ENCODE data around the gene PHACTR1.
"Not testable (repeated sequence)": the region's sequence is repeated elsewhere in the genome, so short reads cannot be mapped to it uniquely, and the experiment has no call there.

The PHACTR1 gene
- 0.49 to 29.9 (median 10.7) reads per million in 17 experiments for total RNA-seq

- DNase-seq: no peak
Measured at GRCh38 chr6:12716298-12716916, at the start of gene PHACTR1. PHACTR1 (plus strand) TSS chr6:12716767.

- no peak for DNase-seq
Measured at GRCh38 chr6:12666886-12667285, 49.7 kb upstream of the PHACTR1 start.

GRCh38 chr6:12675931-12676330 is 40.6 kb upstream of the PHACTR1 start:
- DNase-seq: no peak

DNA sequence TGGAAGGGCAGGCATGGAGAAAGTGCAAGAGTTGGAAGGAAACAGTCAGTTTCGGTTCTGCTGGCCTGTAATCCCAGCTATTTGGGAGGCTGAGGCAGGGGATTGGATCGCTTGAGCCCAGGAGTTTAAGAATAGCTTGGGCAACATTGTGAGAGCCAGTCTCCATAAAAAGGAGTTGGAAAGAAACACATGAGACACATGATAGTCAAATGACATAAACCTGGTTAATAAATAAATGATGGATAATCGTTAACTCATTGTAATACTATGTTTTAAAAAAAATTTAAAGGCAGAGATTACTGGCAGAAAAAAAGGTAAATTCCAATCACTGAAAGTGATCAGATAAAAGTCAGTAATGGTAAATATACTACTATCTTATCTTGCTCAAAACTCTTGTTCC is 37.2 kb upstream of the PHACTR1 start:
- no peak for DNase-seq

GRCh38 chr6:12693122-12693521 is 23.4 kb upstream of the PHACTR1 start:
- no peak for DNase-seq

- DNase-seq: no peak
Measured at GRCh38 chr6:12698298-12698697, 18.3 kb upstream of the PHACTR1 start.

GRCh38 chr6:12704946-12705345 is 11.6 kb upstream of the PHACTR1 start:
- no peak for DNase-seq

GRCh38 chr6:12709116-12709515 is 7.5 kb upstream of the PHACTR1 start:
- DNase-seq: no peak

DNA sequence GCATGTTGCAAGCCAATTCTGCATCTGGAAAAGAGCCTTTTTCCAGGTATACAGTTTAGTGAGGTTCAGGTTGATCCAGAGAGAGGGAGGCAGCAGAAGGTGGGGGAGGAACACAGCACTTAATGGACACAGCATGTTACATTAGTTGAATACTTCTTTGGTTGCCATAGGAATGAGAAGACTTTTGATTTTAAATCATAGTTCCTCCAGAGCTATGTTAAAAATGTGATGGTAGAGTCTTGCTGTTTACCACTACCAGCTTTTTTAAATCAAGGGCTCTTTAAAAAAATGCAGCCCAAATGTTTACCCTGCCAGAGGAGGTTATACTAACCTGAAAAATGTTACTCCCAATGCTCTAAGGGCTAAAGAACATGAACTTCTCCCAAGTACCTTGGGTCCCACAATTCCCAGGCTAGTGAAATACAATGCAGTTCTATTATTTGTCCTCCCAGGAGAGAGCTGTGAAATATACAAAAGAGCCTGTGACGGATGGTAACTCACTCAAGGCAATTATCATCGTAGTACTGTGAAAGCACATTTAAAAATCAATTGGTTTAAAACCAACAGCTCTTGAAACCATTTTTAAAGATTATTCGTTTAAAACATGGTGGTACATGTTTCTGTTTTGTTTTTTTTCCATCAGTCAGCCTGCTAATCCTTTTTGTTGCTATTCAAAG is 6.9 kb upstream of the PHACTR1 start:
- no peak for DNase-seq

DNA sequence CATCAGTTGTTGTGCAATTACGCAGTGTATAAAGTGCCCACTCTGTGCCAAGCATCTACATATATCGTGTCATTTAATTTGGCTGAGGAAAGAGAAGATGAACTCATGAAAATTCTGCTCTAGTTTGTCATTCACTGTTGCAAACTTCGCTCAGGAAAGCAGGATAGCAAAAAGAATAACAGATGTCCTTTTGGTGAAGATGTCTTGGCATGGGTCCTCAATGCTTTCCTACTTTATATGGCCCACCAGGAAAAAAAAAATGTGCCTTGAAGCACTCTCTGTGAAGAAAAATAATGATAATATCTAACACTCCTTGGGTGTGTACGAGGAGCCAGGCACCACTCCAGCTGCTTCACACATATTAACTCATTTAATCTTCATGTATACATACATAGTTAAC is 5.6 kb upstream of the PHACTR1 start:
- no peak for DNase-seq

- DNase-seq: no peak
Measured at GRCh38 chr6:12714022-12714421, 2.5 kb upstream of the PHACTR1 start.

DNA sequence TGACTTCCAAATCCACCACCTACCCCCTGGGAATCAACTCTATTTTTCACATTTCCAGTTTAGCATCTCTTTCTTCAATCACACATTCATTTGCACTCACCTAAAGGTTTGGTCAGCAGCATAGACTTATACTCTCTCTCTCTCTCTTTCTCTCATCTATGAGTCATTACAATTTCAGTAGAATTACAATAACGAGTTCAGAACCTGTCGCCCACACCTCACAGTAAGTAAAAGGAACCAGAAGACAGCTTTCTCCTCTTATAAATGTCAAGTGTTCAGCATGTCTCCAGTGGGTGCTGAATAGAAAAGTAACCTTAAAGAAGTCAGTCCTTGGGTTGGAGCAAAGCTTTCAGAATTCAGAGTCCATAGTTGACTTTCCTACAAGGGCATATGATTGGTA is 1.1 kb upstream of the PHACTR1 start:
- no peak for DNase-seq

- no peak for DNase-seq
Measured at GRCh38 chr6:12717356-12717755, 789 bp downstream of the PHACTR1 start.

GRCh38 chr6:12718015-12718414 is 1.4 kb downstream of the PHACTR1 start:
- no peak for DNase-seq

DNA sequence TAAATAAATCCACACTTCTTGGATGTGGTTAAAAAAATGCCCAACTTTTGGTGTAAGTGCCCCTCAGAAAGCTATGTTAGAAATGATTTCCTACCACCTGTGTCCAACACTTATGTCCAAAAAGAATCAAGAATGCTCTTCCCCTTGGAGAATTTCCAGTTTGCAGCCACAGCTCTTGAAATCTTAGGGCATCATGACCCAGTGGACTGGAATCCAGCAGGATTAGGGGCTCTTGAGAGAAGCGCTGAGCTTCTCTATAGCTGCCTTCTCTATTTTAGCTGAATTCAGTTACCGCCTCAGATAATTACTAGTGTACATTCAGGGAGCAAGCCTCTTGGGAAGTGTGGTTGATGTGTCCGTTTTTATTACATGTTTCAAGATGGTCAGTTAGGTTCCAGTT is 2.5 kb downstream of the PHACTR1 start:
- no peak for DNase-seq

- DNase-seq: no peak
Measured at GRCh38 chr6:12720310-12720709, 3.7 kb downstream of the PHACTR1 start.

- no peak for DNase-seq
Measured at GRCh38 chr6:12725263-12725662, 8.7 kb downstream of the PHACTR1 start.

GRCh38 chr6:12729467-12729866 is 12.9 kb downstream of the PHACTR1 start:
- DNase-seq: no peak

DNA sequence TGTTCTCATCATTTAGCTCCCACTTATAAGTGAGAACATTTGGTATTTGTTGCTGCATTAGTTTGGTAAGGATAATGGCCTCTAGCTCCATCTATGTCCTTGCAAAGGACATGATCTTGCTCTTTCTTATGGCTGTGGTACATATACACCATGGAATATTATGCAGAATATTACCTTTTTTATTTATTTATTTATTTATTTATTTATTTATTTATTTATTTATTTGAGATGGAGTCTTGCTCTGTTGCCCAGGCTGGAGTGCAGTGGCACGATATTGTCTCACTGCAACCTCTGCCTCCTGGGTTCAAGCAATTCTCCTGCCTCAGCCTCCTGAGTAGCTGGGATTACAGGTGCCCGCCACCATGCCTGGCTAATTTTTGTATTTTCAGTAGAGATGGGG is 14.2 kb downstream of the PHACTR1 start:
- DNase-seq: not testable (repeated sequence)

GRCh38 chr6:12733876-12734275 is 17.3 kb downstream of the PHACTR1 start:
- no peak for DNase-seq

- no peak for DNase-seq
Measured at GRCh38 chr6:12735786-12736185, 19.2 kb downstream of the PHACTR1 start.

DNA sequence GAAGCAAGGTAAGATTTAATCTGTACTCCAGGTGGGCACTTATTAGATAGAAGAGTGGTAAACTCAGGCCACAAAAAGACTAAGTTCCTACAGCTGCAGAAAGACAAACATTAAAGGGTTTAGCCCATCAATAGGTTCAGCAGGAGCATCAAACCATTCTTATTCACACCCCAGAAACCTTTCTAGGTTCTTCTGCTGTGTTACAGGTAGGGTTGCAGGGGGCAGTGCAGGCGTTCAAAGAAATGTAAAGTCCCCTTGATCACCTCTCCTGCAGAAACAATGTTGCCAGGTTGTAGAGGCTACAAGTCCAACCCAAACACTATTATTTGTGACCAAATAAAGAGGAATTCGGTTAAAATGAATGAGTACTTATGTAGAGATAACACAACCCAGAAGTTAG is 31.8 kb downstream of the PHACTR1 start:
- no peak for DNase-seq

- peak in 3 of 4 experiments; percentile 3 to 29 (median 20) for DNase-seq
Measured at GRCh38 chr6:12748815-12749521, 32.4 kb downstream of the PHACTR1 start.

All from suppressor macrophage (primary cell).